Adrenal gland (tissue), 12 donors: Measurements from ENCODE around the gene C5orf15. TPM values are rescaled to one million over a fixed set of nuclear protein-coding genes. Genes with fewer than 3 reads are reported as not detected.
"Not testable (repeated sequence)": the region's sequence is repeated elsewhere in the genome, so short reads cannot be mapped to it uniquely, and the experiment has no call there.

Experiments used
- DNase-seq, 7 donors: peaks; one replicate each; pipeline ENCODE4 v3.0.0-alpha.2; 2019 to 2020
- H3K27ac ChIP-seq, 5 donors: fragments of 200-600 bp; sonication (generic) in 4 of 5; 1 replicate in 3 of 5; 2 replicates in 2 of 5; pipeline versions ENCODE4 v1.5.1 to v1.8.0; 2016 to 2020; ENCODE audit warnings: mild to moderate bottlenecking in 1 of 5
- H3K27me3 ChIP-seq: fragments of 200-600 bp; 2 replicates; pipeline ENCODE4 v1.8.0; 2021
- H3K36me3 ChIP-seq, 2 donors: fragments of 200-600 bp; replicated peaks in 1 of 2; 1 replicate in 1 of 2; 2 replicates in 1 of 2; pipeline versions ENCODE4 v1.5.1 to v1.8.0; 2018 to 2022
- H3K4me1 ChIP-seq, 2 donors: fragments of 200-600 bp; replicated peaks in 1 of 2; 1 replicate in 1 of 2; 2 replicates in 1 of 2; pipeline versions ENCODE4 v1.5.1 to v1.8.0; 2018 to 2021
- H3K4me3 ChIP-seq, 4 donors: fragments of 200-600 bp; sonication (generic) in 3 of 4; one replicate each; pipeline ENCODE4 v1.5.1; 2016 to 2018
- H3K9me3 ChIP-seq, 3 donors: fragments of 200-600 bp; sonication (generic) in 1 of 3; replicated peaks in 1 of 3; 1 replicate in 2 of 3; 2 replicates in 1 of 3; pipeline versions ENCODE4 v1.5.1 to v1.8.0; 2016 to 2021
- POLR2A ChIP-seq, 2 donors: fragments of 450-650 bp; IDR thresholded peaks; one replicate each; pipeline ENCODE4 v1.6.1; 2017; ENCODE audit warnings: antibody characterized with exemption in 2 of 2, mild to moderate bottlenecking in 2 of 2, moderate library complexity in 1 of 2
- WGBS, 4 donors: extraction: QIAGEN DNeasy Blood & Tissue Kit in 2 of 4; methylation state at CpG; one replicate each; pipeline versions ENCODE4 v1.1.5 to v1.1.7; 2013 to 2017; 5-methylcytosine and 5-hydroxymethylcytosine counted together
- intact Hi-C, 2 donors: fragments of 100-400 bp; cut with DNase I; formaldehyde crosslinking; loops; one replicate each; pipeline versions ENCODE4 v1.14.1 to v1.15.0; 2022 to 2023
- polyA plus RNA-seq, 3 donors: library from polyadenylated mRNA; stranded (reverse); fragments of 200-250 nt in 2 of 3; fragments of 350-450 nt in 1 of 3; fragmentation: Illumina TruSeq in 1 of 3; extraction: RNeasy Lipid Tissue Mini Kit (QIAGEN cat#74804) in 1 of 3; gene quantifications; one replicate each; pipeline ENCODE4 v1.2.3, GENCODE V29; 2013 to 2014
- total RNA-seq, 9 donors: library from RNA; depleted of rRNA in 4 of 9; stranded (reverse); fragments of >200 nt in 4 of 9; fragments of 120-200 nt in 1 of 9; fragmentation: NEBNext Ultra II Directional in 1 of 9; extraction: Animal tissue kit (Norgen Biotek cat#: 25700) in 1 of 9; gene quantifications; one replicate each; pipeline versions ENCODE4 v1.1.0 to v1.2.4, GENCODE V29; 2013 to 2023
- TF ChIP-seq, protein P1 (sequence below), 6 experiments: fragments of 450-650 bp in 4 of 6; fragments of 200-600 bp in 2 of 6; sonication (generic) in 1 of 6; IDR thresholded peaks; 1 replicate in 5 of 6; 2 replicates in 1 of 6; pipeline versions ENCODE4 v1.5.1 to v1.8.0; 2016 to 2021; ENCODE audit warnings: antibody characterized with exemption in 6 of 6, mild to moderate bottlenecking in 2 of 6, moderate library complexity in 1 of 6
- donor health status: healthy with polysubstance abuse.
- donor health status: Bipolar disorder and iron deficiency.
- donor health status: DM: yes; HTN: yes; CAD: no.
- donor health status: DM: no; HTN: no; CAD: no.
- donor health status: DM: no; HTN: no; CAD: no.
- donor health status: DM: yes; HTN: yes; CAD: no.

Gene C5orf15
- total and polyA plus RNA-seq, 12 donors = 16.7 to 90.1 (median 53.7) TPM

DNA sequence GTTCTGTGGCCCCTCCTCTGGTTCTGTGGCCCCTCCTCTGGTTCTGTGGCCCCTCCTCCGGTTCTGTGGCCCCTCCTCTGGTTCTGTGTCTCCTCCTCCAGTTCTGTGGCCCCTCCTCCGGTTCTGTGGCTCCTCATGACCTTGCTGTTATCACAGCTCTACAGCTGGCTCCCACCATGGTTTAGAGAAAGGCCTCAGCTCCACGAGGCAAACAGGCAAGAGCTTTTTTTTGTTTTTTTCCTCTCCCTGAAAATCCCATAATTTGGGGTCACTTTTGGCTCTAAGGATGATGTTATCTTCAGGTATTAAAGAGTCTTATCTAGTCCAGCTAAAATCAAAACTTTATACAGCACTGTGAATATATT is 31.8 kb downstream of the C5orf15 start:
- Histone ChIP-seq H3K36me3 (no peaks in the 10 kb centered on the region), H3K4me1 (no peaks in the 10 kb centered on the region), H3K4me3 (no peak overlapping the region), H3K9me3 (no peaks in the 10 kb centered on the region), H3K27me3 (no peaks in the 10 kb centered on the region), H3K27ac (no peak overlapping the region)
- DNase-seq = peak in 1 of 7 donors; percentile 26
- intact Hi-C loops = loop anchor here in 1 of 2 donors (10.0 kb wide), 2 partner anchors 382 to 822 kb away; no protein-coding TSS in a partner anchor
- WGBS, 4 donors = 29 to 54% (median 42%) methylated on average over 3 of the region's 3 CpGs
- no peak for TF ChIP-seq POLR2A (IDR thresholded peaks at IDR 0.05)
- TF ChIP-seq, protein P1, sequence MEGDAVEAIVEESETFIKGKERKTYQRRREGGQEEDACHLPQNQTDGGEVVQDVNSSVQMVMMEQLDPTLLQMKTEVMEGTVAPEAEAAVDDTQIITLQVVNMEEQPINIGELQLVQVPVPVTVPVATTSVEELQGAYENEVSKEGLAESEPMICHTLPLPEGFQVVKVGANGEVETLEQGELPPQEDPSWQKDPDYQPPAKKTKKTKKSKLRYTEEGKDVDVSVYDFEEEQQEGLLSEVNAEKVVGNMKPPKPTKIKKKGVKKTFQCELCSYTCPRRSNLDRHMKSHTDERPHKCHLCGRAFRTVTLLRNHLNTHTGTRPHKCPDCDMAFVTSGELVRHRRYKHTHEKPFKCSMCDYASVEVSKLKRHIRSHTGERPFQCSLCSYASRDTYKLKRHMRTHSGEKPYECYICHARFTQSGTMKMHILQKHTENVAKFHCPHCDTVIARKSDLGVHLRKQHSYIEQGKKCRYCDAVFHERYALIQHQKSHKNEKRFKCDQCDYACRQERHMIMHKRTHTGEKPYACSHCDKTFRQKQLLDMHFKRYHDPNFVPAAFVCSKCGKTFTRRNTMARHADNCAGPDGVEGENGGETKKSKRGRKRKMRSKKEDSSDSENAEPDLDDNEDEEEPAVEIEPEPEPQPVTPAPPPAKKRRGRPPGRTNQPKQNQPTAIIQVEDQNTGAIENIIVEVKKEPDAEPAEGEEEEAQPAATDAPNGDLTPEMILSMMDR (IDR thresholded peaks at IDR 0.05) = no peak

GRCh38 chr5:133935991-133936650 is 32.3 kb downstream of the C5orf15 start:
- not testable (repeated sequence) for H3K36me3 ChIP-seq, H3K4me3 ChIP-seq, DNase-seq, H3K27ac ChIP-seq, H3K27me3 ChIP-seq, H3K9me3 ChIP-seq, H3K4me1 ChIP-seq
- intact Hi-C loops = loop anchor here in 1 of 2 donors (10.0 kb wide), 2 partner anchors 381 to 821 kb away; no protein-coding TSS in a partner anchor
- WGBS, 4 donors = 84 to 95% (median 90%) methylated on average over 10 of the region's 10 CpGs

DNA sequence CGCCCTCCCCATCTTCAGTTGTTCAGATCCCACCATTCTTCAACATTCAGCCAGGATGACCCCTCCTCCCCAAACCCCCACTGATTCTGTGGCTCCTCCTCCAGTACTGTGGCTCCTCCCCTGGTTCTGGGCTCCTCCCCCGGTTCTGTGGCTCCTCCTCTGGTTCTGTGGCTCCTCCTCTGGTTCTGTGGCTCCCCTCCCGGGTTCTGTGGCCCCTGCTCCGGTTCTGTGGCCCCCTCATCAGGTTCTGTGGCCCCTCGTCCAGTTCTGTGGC is 32.8 kb downstream of the C5orf15 start:
- Histone ChIP-seq H3K9me3 (no peaks in the 10 kb centered on the region), H3K27ac (no peak overlapping the region), H3K27me3 (no peaks in the 10 kb centered on the region), H3K4me1 (peaks cover 0 to 5% of the 10 kb centered on the region in 2 donors), H3K36me3 (no peaks in the 10 kb centered on the region), H3K4me3 (no peak overlapping the region)
- WGBS, 4 donors = 88 to 95% (median 91%) methylated on average over 5 of the region's 5 CpGs
- no peak for DNase-seq
- intact Hi-C loops = loop anchor here in 1 of 2 donors (10.0 kb wide), 2 partner anchors 381 to 821 kb away; no protein-coding TSS in a partner anchor
- TF ChIP-seq, protein P1 (IDR thresholded peaks at IDR 0.05) = no peak
- TF ChIP-seq POLR2A (IDR thresholded peaks at IDR 0.05) = no peak

- intact Hi-C loops = loop anchor here in 1 of 2 donors (10.0 kb wide), 2 partner anchors 380 to 820 kb away; no protein-coding TSS in a partner anchor
- Histone ChIP-seq H3K4me3 (no peak overlapping the region), H3K36me3 (no peaks in the 10 kb centered on the region), H3K4me1 (peaks cover 0 to 11% of the 10 kb centered on the region in 2 donors), H3K27ac (no peak overlapping the region), H3K9me3 (no peaks in the 10 kb centered on the region), H3K27me3 (no peaks in the 10 kb centered on the region)
- TF ChIP-seq, protein P1 (IDR thresholded peaks at IDR 0.05) = no peak
- TF ChIP-seq POLR2A (IDR thresholded peaks at IDR 0.05) = no peak
- DNase-seq = no peak
- 84 to 93% (median 89%) methylated on average over 5 of the region's 5 CpGs for whole genome bisulfite sequencing, 4 donors
Observed at GRCh38 chr5:133934822-133935666, 33.4 kb downstream of the C5orf15 start.
